NCI-H446 treated with DMSO at 0.1 percent for 48 hours (cell line): ENCODE data around the gene AHCYL2.
"Not testable (repeated sequence)": the region's sequence is repeated elsewhere in the genome, so short reads cannot be mapped to it uniquely, and the experiment has no call there.

Source experiments
- DNase-seq: peaks from one replicate; lab custom pipeline; 2025; lab: John Stamatoyannopoulos, UW

The AHCYL2 gene

GRCh38 chr7:129292861-129293260 lies 68.0 kb downstream of the AHCYL2 start:
- DNase-seq = no peak

GRCh38 chr7:129295015-129295423 lies 70.2 kb downstream of the AHCYL2 start:
- DNase-seq = peak; percentile 52

- DNase-seq = no peak
These were observed 73.6 kb downstream of the AHCYL2 start for GRCh38 chr7:129298268-129298893.

GRCh38 chr7:129299889-129300288 lies 75.1 kb downstream of the AHCYL2 start:
- no peak for DNase-seq

- DNase-seq = not testable (repeated sequence)
These were observed 75.5 kb downstream of the AHCYL2 start for GRCh38 chr7:129300299-129300698.

- no peak for DNase-seq
These were observed 82.8 kb downstream of the AHCYL2 start for GRCh38 chr7:129307592-129307991.

GRCh38 chr7:129308047-129308446 lies 83.2 kb downstream of the AHCYL2 start:
- DNase-seq = no peak

GRCh38 chr7:129311429-129311828 lies 86.6 kb downstream of the AHCYL2 start:
- DNase-seq = no peak

GRCh38 chr7:129313282-129313681 lies 88.5 kb downstream of the AHCYL2 start:
- DNase-seq = no peak

- peak; percentile 54 for DNase-seq
These were observed 91.1 kb downstream of the AHCYL2 start for GRCh38 chr7:129315960-129316359.

- no peak for DNase-seq
These were observed 92.6 kb downstream of the AHCYL2 start for GRCh38 chr7:129317450-129317849.

- DNase-seq = no peak
These were observed 102.2 kb downstream of the AHCYL2 start for GRCh38 chr7:129327076-129327475.

- no peak for DNase-seq
These were observed 107.6 kb downstream of the AHCYL2 start for GRCh38 chr7:129332254-129333035.

- DNase-seq = no peak
These were observed 109.6 kb downstream of the AHCYL2 start for GRCh38 chr7:129334473-129334872.

- DNase-seq = no peak
These were observed 113.6 kb downstream of the AHCYL2 start for GRCh38 chr7:129338450-129338849.

- DNase-seq = no peak
These were observed 116.4 kb downstream of the AHCYL2 start for GRCh38 chr7:129341212-129341611.

- DNase-seq = no peak
These were observed 117.3 kb downstream of the AHCYL2 start for GRCh38 chr7:129341816-129342806.

- no peak for DNase-seq
These were observed 118.4 kb downstream of the AHCYL2 start for GRCh38 chr7:129343099-129343700.

- no peak for DNase-seq
These were observed 122.5 kb downstream of the AHCYL2 start for GRCh38 chr7:129347330-129347729.

- no peak for DNase-seq
These were observed 123.4 kb downstream of the AHCYL2 start for GRCh38 chr7:129348023-129348740.

- DNase-seq = no peak
These were observed 126.5 kb downstream of the AHCYL2 start for GRCh38 chr7:129351320-129351719.
